Measurements from ENCODE around the gene LPIN2.
A peak's percentile ranks its signal among the peaks of the same experiment; 100 is the strongest.
"Not testable (repeated sequence)": the region's sequence is repeated elsewhere in the genome, so short reads cannot be mapped to it uniquely, and the experiment has no call there.

The LPIN2 gene

GRCh38 chr18:3042379-3042778 is 29.4 kb upstream of the LPIN2 start:
- DNase-seq (ENCODE audit: low read depth): no peak

- DNase-seq (ENCODE audit: low read depth): no peak
These were observed 28.9 kb upstream of the LPIN2 start for GRCh38 chr18:3041843-3042242.

- no peak for DNase-seq (ENCODE audit: low read depth)
These were observed 27.9 kb upstream of the LPIN2 start for GRCh38 chr18:3040881-3041280.

GRCh38 chr18:3040173-3040572 is 27.2 kb upstream of the LPIN2 start:
- no peak for DNase-seq (ENCODE audit: low read depth)

- DNase-seq (ENCODE audit: low read depth): peak; percentile 36
These were observed 24.5 kb upstream of the LPIN2 start for GRCh38 chr18:3037423-3037915.

GRCh38 chr18:3036108-3036507 is 23.2 kb upstream of the LPIN2 start:
- DNase-seq (ENCODE audit: low read depth): no peak

GRCh38 chr18:3035635-3036034 is 22.7 kb upstream of the LPIN2 start:
- no peak for DNase-seq (ENCODE audit: low read depth)

GRCh38 chr18:3032721-3033120 is 19.8 kb upstream of the LPIN2 start:
- no peak for DNase-seq (ENCODE audit: low read depth)

- no peak for DNase-seq (ENCODE audit: low read depth)
These were observed 16.4 kb upstream of the LPIN2 start for GRCh38 chr18:3029215-3029952.

- not testable (repeated sequence) for DNase-seq (ENCODE audit: low read depth)
These were observed 15.2 kb upstream of the LPIN2 start for GRCh38 chr18:3028115-3028514.

GRCh38 chr18:3027370-3027891 is 14.5 kb upstream of the LPIN2 start:
- DNase-seq (ENCODE audit: low read depth): no peak

- no peak for DNase-seq (ENCODE audit: low read depth)
These were observed 12.6 kb upstream of the LPIN2 start for GRCh38 chr18:3025544-3025943.

GRCh38 chr18:3023603-3024002 is 10.7 kb upstream of the LPIN2 start:
- DNase-seq (ENCODE audit: low read depth): not testable (repeated sequence)

- DNase-seq (ENCODE audit: low read depth): no peak
These were observed 3.8 kb upstream of the LPIN2 start for GRCh38 chr18:3016585-3017297.

- no peak for DNase-seq (ENCODE audit: low read depth)
These were observed 2.9 kb upstream of the LPIN2 start for GRCh38 chr18:3015851-3016250.

- peak; percentile 38 for DNase-seq (ENCODE audit: low read depth)
These were observed 2.3 kb upstream of the LPIN2 start for GRCh38 chr18:3015204-3015592.

GRCh38 chr18:3014503-3015203 is 1.7 kb upstream of the LPIN2 start:
- no peak for DNase-seq (ENCODE audit: low read depth)

GRCh38 chr18:3012136-3013023 is 564 bp downstream of the LPIN2 start:
- no peak for DNase-seq (ENCODE audit: low read depth)

- no peak for DNase-seq (ENCODE audit: low read depth)
These were observed 2.9 kb downstream of the LPIN2 start for GRCh38 chr18:3010086-3010485.

GRCh38 chr18:3008541-3008940 is 4.4 kb downstream of the LPIN2 start:
- DNase-seq (ENCODE audit: low read depth): no peak

- DNase-seq (ENCODE audit: low read depth): no peak
These were observed 5.5 kb downstream of the LPIN2 start for GRCh38 chr18:3007491-3007890.

- DNase-seq (ENCODE audit: low read depth): no peak
These were observed 7.5 kb downstream of the LPIN2 start for GRCh38 chr18:3005462-3005861.

Data from GM04504 (cell line).